ENCODE measurements around the gene ZNF391.
"Not testable (repeated sequence)": the region's sequence is repeated elsewhere in the genome, so short reads cannot be mapped to it uniquely, and the experiment has no call there.

The ZNF391 gene

GRCh38 chr6:27388293-27389197 is at the start of gene ZNF391:
Gene ZNF391, plus strand, starts transcription at chr6:27388759. Its CDS starts 11,612 bp downstream, at chr6:27400371.
- Mint-ChIP-seq H3K4me3 (peak within 1 kb of the TSS; percentile 95), H3K9me3 (peaks cover 6% of the 10 kb centered on the region), H3K27me3 (no peaks in the 10 kb centered on the region), H3K36me3 (ENCODE audit: low read depth) (no peaks in the 10 kb centered on the region), H3K4me1 (peaks cover 18% of the 10 kb centered on the region), H3K27ac (peak within 1 kb of the TSS; percentile 90)
- peak; percentile 79 for DNase-seq
- ATAC-seq: peak; percentile 95

- H3K36me3 Mint-ChIP-seq (ENCODE audit: low read depth): peaks cover 4% of the 10 kb centered on the region
- H3K4me3 Mint-ChIP-seq: no peak overlapping the region
- no peak overlapping the region for H3K27ac Mint-ChIP-seq
- DNase-seq (no peak), ATAC-seq (no peak)
- no peaks in the 10 kb centered on the region for H3K4me1 Mint-ChIP-seq
- H3K27me3 Mint-ChIP-seq: peaks cover 2% of the 10 kb centered on the region
- peaks cover 47% of the 10 kb centered on the region for H3K9me3 Mint-ChIP-seq
These were observed 35.7 kb upstream of the ZNF391 start for GRCh38 chr6:27352850-27353249.

GRCh38 chr6:27358786-27359185 is 29.8 kb upstream of the ZNF391 start:
- no peak for DNase-seq
- Mint-ChIP-seq H3K27ac (no peak overlapping the region), H3K36me3 (ENCODE audit: low read depth) (peaks cover 43% of the 10 kb centered on the region), H3K9me3 (peaks cover 60% of the 10 kb centered on the region), H3K4me1 (no peaks in the 10 kb centered on the region), H3K4me3 (no peak overlapping the region), H3K27me3 (no peaks in the 10 kb centered on the region)
- no peak for ATAC-seq

GRCh38 chr6:27359231-27359630 is 29.3 kb upstream of the ZNF391 start:
- H3K27ac Mint-ChIP-seq: no peak overlapping the region
- H3K9me3 Mint-ChIP-seq: peaks cover 57% of the 10 kb centered on the region
- ATAC-seq (no peak), DNase-seq (no peak)
- peaks cover 43% of the 10 kb centered on the region for H3K36me3 Mint-ChIP-seq (ENCODE audit: low read depth)
- H3K27me3 Mint-ChIP-seq: no peaks in the 10 kb centered on the region
- no peaks in the 10 kb centered on the region for H3K4me1 Mint-ChIP-seq
- H3K4me3 Mint-ChIP-seq: no peak overlapping the region

GRCh38 chr6:27368202-27368601 is 20.4 kb upstream of the ZNF391 start:
- Mint-ChIP-seq H3K27ac (no peak overlapping the region), H3K4me3 (no peak overlapping the region), H3K36me3 (ENCODE audit: low read depth) (peaks cover 14% of the 10 kb centered on the region), H3K27me3 (peaks cover 1% of the 10 kb centered on the region), H3K4me1 (no peaks in the 10 kb centered on the region), H3K9me3 (peaks cover 7% of the 10 kb centered on the region)
- ATAC-seq: no peak
- no peak for DNase-seq

GRCh38 chr6:27370391-27370790 is 18.2 kb upstream of the ZNF391 start:
- peaks cover 8% of the 10 kb centered on the region for H3K27me3 Mint-ChIP-seq
- H3K27ac Mint-ChIP-seq: no peak overlapping the region
- no peak overlapping the region for H3K4me3 Mint-ChIP-seq
- H3K4me1 Mint-ChIP-seq: peaks cover 13% of the 10 kb centered on the region
- ATAC-seq (no peak), DNase-seq (no peak)
- peaks cover 14% of the 10 kb centered on the region for H3K36me3 Mint-ChIP-seq (ENCODE audit: low read depth)
- H3K9me3 Mint-ChIP-seq: peaks cover 7% of the 10 kb centered on the region

- Mint-ChIP-seq H3K4me1 (peaks cover 17% of the 10 kb centered on the region), H3K27me3 (peaks cover 8% of the 10 kb centered on the region), H3K36me3 (ENCODE audit: low read depth) (peaks cover 1% of the 10 kb centered on the region), H3K27ac (peak overlapping the region; percentile 61), H3K4me3 (peak overlapping the region; percentile 82), H3K9me3 (no peaks in the 10 kb centered on the region)
- DNase-seq: peak; percentile 70
- peak; percentile 98 for ATAC-seq
These were observed 13.5 kb upstream of the ZNF391 start for GRCh38 chr6:27374824-27375612.

GRCh38 chr6:27375613-27376079 is 12.9 kb upstream of the ZNF391 start:
- Mint-ChIP-seq H3K4me1 (peaks cover 17% of the 10 kb centered on the region), H3K9me3 (no peaks in the 10 kb centered on the region), H3K4me3 (peak overlapping the region; percentile 82), H3K36me3 (ENCODE audit: low read depth) (peaks cover 1% of the 10 kb centered on the region), H3K27ac (no peak overlapping the region), H3K27me3 (peaks cover 8% of the 10 kb centered on the region)
- DNase-seq: no peak
- no peak for ATAC-seq

- H3K36me3 Mint-ChIP-seq (ENCODE audit: low read depth); ATAC-seq; H3K27me3 Mint-ChIP-seq; DNase-seq; H3K27ac Mint-ChIP-seq; H3K4me3 Mint-ChIP-seq: not testable (repeated sequence)
- Mint-ChIP-seq H3K9me3 (peaks cover 12% of the 10 kb centered on the region), H3K4me1 (peaks cover 17% of the 10 kb centered on the region)
These were observed 10.2 kb upstream of the ZNF391 start for GRCh38 chr6:27378406-27378805.

- not testable (repeated sequence) for DNase-seq; H3K27ac Mint-ChIP-seq; H3K4me1 Mint-ChIP-seq; ATAC-seq; H3K36me3 Mint-ChIP-seq (ENCODE audit: low read depth); H3K4me3 Mint-ChIP-seq; H3K27me3 Mint-ChIP-seq
- peaks cover 14% of the 10 kb centered on the region for H3K9me3 Mint-ChIP-seq
These were observed 7.6 kb upstream of the ZNF391 start for GRCh38 chr6:27381001-27381400.

- H3K27ac Mint-ChIP-seq: no peak overlapping the region
- ATAC-seq: no peak
- H3K9me3 Mint-ChIP-seq: peaks cover 14% of the 10 kb centered on the region
- peaks cover 3% of the 10 kb centered on the region for H3K27me3 Mint-ChIP-seq
- DNase-seq: no peak
- peaks cover 3% of the 10 kb centered on the region for H3K36me3 Mint-ChIP-seq (ENCODE audit: low read depth)
- no peak overlapping the region for H3K4me3 Mint-ChIP-seq
- peaks cover 2% of the 10 kb centered on the region for H3K4me1 Mint-ChIP-seq
These were observed 5.5 kb upstream of the ZNF391 start for GRCh38 chr6:27383011-27383410.

GRCh38 chr6:27383481-27383880 is 5.1 kb upstream of the ZNF391 start:
- Mint-ChIP-seq H3K4me3 (no peak overlapping the region), H3K27me3 (peaks cover 3% of the 10 kb centered on the region), H3K4me1 (peaks cover 7% of the 10 kb centered on the region), H3K9me3 (peaks cover 14% of the 10 kb centered on the region), H3K36me3 (ENCODE audit: low read depth) (peaks cover 3% of the 10 kb centered on the region), H3K27ac (no peak overlapping the region)
- DNase-seq (no peak), ATAC-seq (no peak)

GRCh38 chr6:27392623-27393022 is 4.1 kb downstream of the ZNF391 start:
- H3K27ac Mint-ChIP-seq: no peak overlapping the region
- H3K27me3 Mint-ChIP-seq: no peaks in the 10 kb centered on the region
- H3K36me3 Mint-ChIP-seq (ENCODE audit: low read depth): peaks cover 25% of the 10 kb centered on the region
- peaks cover 18% of the 10 kb centered on the region for H3K4me1 Mint-ChIP-seq
- ATAC-seq (no peak), DNase-seq (no peak)
- peaks cover 11% of the 10 kb centered on the region for H3K9me3 Mint-ChIP-seq
- no peak overlapping the region for H3K4me3 Mint-ChIP-seq

- Mint-ChIP-seq H3K27ac (no peak overlapping the region), H3K27me3 (no peaks in the 10 kb centered on the region), H3K4me3 (no peak overlapping the region), H3K4me1 (peaks cover 10% of the 10 kb centered on the region), H3K9me3 (peaks cover 14% of the 10 kb centered on the region), H3K36me3 (ENCODE audit: low read depth) (peaks cover 36% of the 10 kb centered on the region)
- DNase-seq (no peak), ATAC-seq (no peak)
These were observed 5.5 kb downstream of the ZNF391 start for GRCh38 chr6:27394073-27394472.

Measured in activated naive CD8-positive, alpha-beta T cell treated with anti-CD3 and anti-CD28 coated beads, Interleukin-2, amount 50 U/mL, for 24 hours (primary cell).